KOPT-K1 (cell line): ENCODE measurements around the gene ZFP57.

Experiments
- H3K27ac ChIP-seq: fragments of 200-600 bp; sonication (generic); 2 replicates; pipeline ENCODE4 v1.5.1; 2016; ENCODE audit warnings: antibody characterized with exemption, mild to moderate bottlenecking, low read depth, low read length; ENCODE audit not compliant: poor library complexity, severe bottlenecking
- H3K36me3 ChIP-seq: fragments of 200-600 bp; sonication (generic); 2 replicates; pipeline ENCODE4 v1.5.1; 2017; ENCODE audit warnings: antibody characterized with exemption, mild to moderate bottlenecking, low read length, moderate library complexity; ENCODE audit not compliant: insufficient read depth
- H3K9me3 ChIP-seq: fragments of 200-600 bp; sonication (generic); 2 replicates; pipeline ENCODE4 v1.5.1; 2017; ENCODE audit warnings: antibody characterized with exemption, low read length, mild to moderate bottlenecking; ENCODE audit not compliant: insufficient read depth, poor library complexity, severe bottlenecking

ZFP57 gene

GRCh38 chr6:29680904-29681303, at the start of gene ZFP57:
Gene ZFP57 (minus strand): TSS chr6:29681152. CDS start chr6:29677003, 4,149 bp downstream.
- Histone ChIP-seq H3K36me3 (no peaks in the 10 kb centered on the region), H3K27ac (no peak within 1 kb of the TSS), H3K9me3 (no peaks in the 10 kb centered on the region)

GRCh38 chr6:29730575-29731126, 49.7 kb upstream of the ZFP57 start:
- no peak overlapping the region for H3K27ac ChIP-seq
- no peaks in the 10 kb centered on the region for H3K36me3 ChIP-seq
- H3K9me3 ChIP-seq, result no peaks in the 10 kb centered on the region

- Histone ChIP-seq H3K27ac (no peak overlapping the region), H3K9me3 (no peaks in the 10 kb centered on the region), H3K36me3 (no peaks in the 10 kb centered on the region)
Observed at GRCh38 chr6:29729774-29730328, 48.9 kb upstream of the ZFP57 start.

GRCh38 chr6:29728875-29729270, 47.9 kb upstream of the ZFP57 start:
- Histone ChIP-seq H3K27ac (no peak overlapping the region), H3K36me3 (no peaks in the 10 kb centered on the region), H3K9me3 (no peaks in the 10 kb centered on the region)

- no peaks in the 10 kb centered on the region for H3K9me3 ChIP-seq
- no peaks in the 10 kb centered on the region for H3K36me3 ChIP-seq
- H3K27ac ChIP-seq, result no peak overlapping the region
Observed at GRCh38 chr6:29728173-29728874, 47.4 kb upstream of the ZFP57 start.

GRCh38 chr6:29727637-29728036, 46.7 kb upstream of the ZFP57 start:
- no peak overlapping the region for H3K27ac ChIP-seq
- no peaks in the 10 kb centered on the region for H3K36me3 ChIP-seq
- H3K9me3 ChIP-seq, result no peaks in the 10 kb centered on the region

GRCh38 chr6:29726571-29727194, 45.7 kb upstream of the ZFP57 start:
- no peak overlapping the region for H3K27ac ChIP-seq
- no peaks in the 10 kb centered on the region for H3K36me3 ChIP-seq
- no peaks in the 10 kb centered on the region for H3K9me3 ChIP-seq

- Histone ChIP-seq H3K36me3 (no peaks in the 10 kb centered on the region), H3K27ac (no peak overlapping the region), H3K9me3 (no peaks in the 10 kb centered on the region)
Observed at GRCh38 chr6:29726001-29726400, 45.0 kb upstream of the ZFP57 start.

- Histone ChIP-seq H3K36me3 (no peaks in the 10 kb centered on the region), H3K27ac (no peak overlapping the region), H3K9me3 (no peaks in the 10 kb centered on the region)
Observed at GRCh38 chr6:29724937-29725869, 44.3 kb upstream of the ZFP57 start.

GRCh38 chr6:29723666-29724588, 43.0 kb upstream of the ZFP57 start:
- H3K27ac ChIP-seq, result no peak overlapping the region

GRCh38 chr6:29723262-29723665, 42.3 kb upstream of the ZFP57 start, which contains the start of gene HLA-F:
Gene HLA-F (plus strand): TSS chr6:29723434. CDS start chr6:29723464, 30 bp downstream.
- no peak within 1 kb of the TSS for H3K27ac ChIP-seq
- no peaks in the 10 kb centered on the region for H3K9me3 ChIP-seq
- no peaks in the 10 kb centered on the region for H3K36me3 ChIP-seq

More at GRCh38 chr6:29723666-29724588, 43.0 kb upstream of the ZFP57 start:
- H3K9me3 ChIP-seq, result no peaks in the 10 kb centered on the region
- H3K36me3 ChIP-seq, result no peaks in the 10 kb centered on the region

GRCh38 chr6:29720863-29721262, 39.9 kb upstream of the ZFP57 start:
- Histone ChIP-seq H3K9me3 (no peaks in the 10 kb centered on the region), H3K27ac (no peak overlapping the region), H3K36me3 (no peaks in the 10 kb centered on the region)

GRCh38 chr6:29710281-29710941, 29.5 kb upstream of the ZFP57 start:
- Histone ChIP-seq H3K27ac (no peak overlapping the region), H3K36me3 (no peaks in the 10 kb centered on the region), H3K9me3 (no peaks in the 10 kb centered on the region)
